LNCAP (cell line): ENCODE results near the gene CEBPG.

Source experiments
- CTCF ChIP-seq: fragments of 450-650 bp; IDR thresholded peaks from 2 replicates; pipeline ENCODE4 v1.5.1; 2017; ENCODE audit warnings: mild to moderate bottlenecking

CEBPG gene

GRCh38 chr19:33419788-33420130 is 46.2 kb downstream of the CEBPG start:
- TF ChIP-seq CTCF: no peak

- no peak for TF ChIP-seq CTCF
These were observed 47.3 kb downstream of the CEBPG start for GRCh38 chr19:33420821-33421220.

DNA sequence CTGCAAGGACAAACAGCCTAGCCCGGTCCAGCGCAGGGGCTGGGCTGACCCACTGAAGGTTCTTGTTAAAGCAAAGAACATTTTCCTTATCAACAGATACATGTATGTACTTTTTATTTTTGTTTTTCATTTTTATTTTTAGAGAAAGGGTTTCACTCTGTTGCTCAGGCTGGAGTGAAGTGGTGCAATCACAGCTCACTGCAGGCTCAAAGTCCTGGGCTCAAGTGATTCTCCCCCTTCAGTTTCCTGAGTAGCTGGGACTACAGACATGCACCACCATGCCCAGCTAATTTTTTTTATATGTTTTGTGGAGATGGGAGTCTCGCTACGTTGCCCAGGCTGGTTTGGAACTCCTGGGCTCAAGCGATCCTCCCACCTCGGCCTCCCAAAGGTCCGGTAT is 47.9 kb downstream of the CEBPG start:
- TF ChIP-seq CTCF: no peak

- TF ChIP-seq CTCF: no peak
These were observed 49.1 kb downstream of the CEBPG start for GRCh38 chr19:33422369-33423180.

DNA sequence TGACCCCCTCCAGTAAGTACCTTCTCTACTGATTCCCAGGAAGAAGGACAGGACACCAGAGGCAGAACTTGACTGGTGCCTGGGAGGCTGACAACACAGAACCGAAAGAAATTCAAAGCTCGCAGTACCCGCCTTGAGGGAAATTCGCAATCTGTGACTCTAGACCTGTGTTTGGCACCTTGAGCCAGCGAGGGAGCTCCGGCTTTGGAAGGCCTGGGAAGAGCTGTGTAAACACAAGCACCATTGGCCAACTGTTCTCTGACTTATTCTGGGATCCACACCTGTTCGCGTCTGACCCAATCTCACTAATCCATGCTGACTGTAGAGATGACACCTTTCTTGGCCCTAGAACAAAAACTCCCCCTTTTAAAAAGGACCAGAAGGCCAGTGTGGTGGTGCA is 50.7 kb downstream of the CEBPG start:
- no peak for TF ChIP-seq CTCF

- TF ChIP-seq CTCF: no peak
These were observed 53.3 kb downstream of the CEBPG start for GRCh38 chr19:33426621-33427361.

- TF ChIP-seq CTCF: no peak
These were observed 54.5 kb downstream of the CEBPG start for GRCh38 chr19:33427801-33428626.
